DOHH2 (cell line): ENCODE measurements around the gene SLC13A4.

ENCODE experiments used
- H3F3A ChIP-seq: fragments of 200-600 bp; sonication (generic), shearing (Covaris generic); 2 replicates; pipeline ENCODE4 v1.6.0; 2016; ENCODE audit warnings: antibody characterized with exemption, mild to moderate bottlenecking; ENCODE audit not compliant: control insufficient read depth, insufficient read depth
- H3K27ac ChIP-seq: fragments of 200-600 bp; sonication (generic); 2 replicates; pipeline ENCODE4 v1.5.1; 2014; ENCODE audit warnings: low read depth, mild to moderate bottlenecking, low read length, moderate library complexity
- H3K27me3 ChIP-seq: fragments of 200-600 bp; sonication (generic); 2 replicates; pipeline ENCODE4 v1.6.1; 2014; ENCODE audit warnings: mild to moderate bottlenecking, low read length, mixed read lengths; ENCODE audit not compliant: control insufficient read depth
- H3K36me3 ChIP-seq: fragments of 200-600 bp; sonication (generic); 2 replicates; pipeline ENCODE4 v1.6.1; 2014; ENCODE audit warnings: mild to moderate bottlenecking, low read length, moderate library complexity, mixed read lengths; ENCODE audit not compliant: control insufficient read depth
- H3K4me1 ChIP-seq: fragments of 200-600 bp; sonication (generic); 2 replicates; pipeline ENCODE4 v1.6.1; 2014; ENCODE audit warnings: mild to moderate bottlenecking, low read length, mixed read lengths; ENCODE audit not compliant: control insufficient read depth
- H3K4me2 ChIP-seq: fragments of 200-600 bp; sonication (generic); 2 replicates; pipeline ENCODE4 v1.6.0; 2014; ENCODE audit warnings: mild to moderate bottlenecking, low read length, moderate library complexity
- H3K4me3 ChIP-seq: fragments of 200-600 bp; sonication (generic); 2 replicates; pipeline ENCODE4 v1.5.1; 2014; ENCODE audit warnings: mild to moderate bottlenecking, low read length, mixed read lengths
- H3K79me2 ChIP-seq: fragments of 200-600 bp; sonication (generic); 2 replicates; pipeline ENCODE4 v1.6.1; 2014; ENCODE audit warnings: mild to moderate bottlenecking, low read length, mixed read lengths; ENCODE audit not compliant: control insufficient read depth
- H3K9me2 ChIP-seq: fragments of 200-600 bp; sonication (generic); replicated peaks from 2 replicates; pipeline ENCODE4 v1.6.1; 2014; ENCODE audit warnings: mild to moderate bottlenecking, low read length, mixed read lengths; ENCODE audit not compliant: control insufficient read depth
- H3K9me3 ChIP-seq: fragments of 200-600 bp; sonication (generic); 2 replicates; pipeline ENCODE4 v1.6.1; 2014; ENCODE audit warnings: antibody characterized with exemption, low read length, mixed read lengths; ENCODE audit not compliant: control insufficient read depth, insufficient read depth
- H4K20me1 ChIP-seq: fragments of 200-600 bp; sonication (generic); 2 replicates; pipeline ENCODE4 v1.6.0; 2014; ENCODE audit warnings: low read depth, mild to moderate bottlenecking, antibody characterized with exemption, low read length, moderate library complexity; ENCODE audit not compliant: control insufficient read depth, insufficient read depth
- CTCF ChIP-seq: fragments of 200-600 bp; sonication (generic); IDR thresholded peaks from one replicate; pipeline ENCODE4 v1.5.1; 2014; ENCODE audit warnings: antibody characterized with exemption, mild to moderate bottlenecking, low read depth, low read length; ENCODE audit not compliant: poor library complexity, severe bottlenecking
- EZH2phosphoT487 ChIP-seq: fragments of 200-600 bp; sonication (generic); IDR thresholded peaks from 2 replicates; pipeline ENCODE4 v1.6.1; 2017; ENCODE audit warnings: borderline replicate concordance, mild to moderate bottlenecking, antibody characterized with exemption, low read length, moderate library complexity, mixed read lengths

SLC13A4 gene

GRCh38 chr7:135753616-135754413 lies 25.8 kb upstream of the SLC13A4 start:
- TF ChIP-seq CTCF (no peak), EZH2phosphoT487 (no peak)
- Histone ChIP-seq H3K27me3 (peaks cover 8% of the 10 kb centered on the region; the same call in 1 of the 2 replicates), H3K36me3 (no peaks in the 10 kb centered on the region), H3K27ac (no peak overlapping the region), H3K79me2 (no peaks in the 10 kb centered on the region), H4K20me1 (no peaks in the 10 kb centered on the region), H3K9me2 (no peaks in the 10 kb centered on the region), H3K4me2 (no peak overlapping the region), H3F3A (no peaks in the 10 kb centered on the region), H3K4me3 (no peak overlapping the region), H3K9me3 (peaks cover 6% of the 10 kb centered on the region; the same call in 1 of the 2 replicates), H3K4me1 (no peaks in the 10 kb centered on the region)

GRCh38 chr7:135748770-135749169 lies 20.8 kb upstream of the SLC13A4 start, which contains the start of gene FAM180A:
FAM180A (minus strand) TSS chr7:135748813; CDS start chr7:135748580, 233 bp downstream.
- Histone ChIP-seq H3K9me2 (no peaks in the 10 kb centered on the region), H4K20me1 (no peaks in the 10 kb centered on the region), H3K9me3 (no peaks in the 10 kb centered on the region), H3K27ac (no peak within 1 kb of the TSS), H3K4me2 (no peak within 1 kb of the TSS), H3K27me3 (no peaks in the 10 kb centered on the region), H3K4me3 (no peak within 1 kb of the TSS), H3K36me3 (no peaks in the 10 kb centered on the region), H3K4me1 (no peaks in the 10 kb centered on the region), H3F3A (no peaks in the 10 kb centered on the region), H3K79me2 (no peaks in the 10 kb centered on the region)
- no peak for TF ChIP-seq EZH2phosphoT487
- no peak for TF ChIP-seq CTCF

GRCh38 chr7:135747366-135747765 lies 19.4 kb upstream of the SLC13A4 start:
- Histone ChIP-seq H3K79me2 (no peaks in the 10 kb centered on the region), H3K27ac (no peak overlapping the region), H3K4me2 (no peak overlapping the region), H3K4me3 (no peak overlapping the region), H3K27me3 (0 out of 2 replicates have a peak, but pooled peaks cover 2% of the 10 kb centered on the region), H3F3A (no peaks in the 10 kb centered on the region), H3K9me2 (no peaks in the 10 kb centered on the region), H3K36me3 (no peaks in the 10 kb centered on the region), H3K4me1 (no peaks in the 10 kb centered on the region), H3K9me3 (no peaks in the 10 kb centered on the region), H4K20me1 (no peaks in the 10 kb centered on the region)
- no peak for TF ChIP-seq EZH2phosphoT487

- no peak overlapping the region for H3K4me2 ChIP-seq
- H4K20me1 ChIP-seq: no peaks in the 10 kb centered on the region
- H3F3A ChIP-seq: no peaks in the 10 kb centered on the region
- H3K36me3 ChIP-seq: no peaks in the 10 kb centered on the region
- H3K9me2 ChIP-seq: no peaks in the 10 kb centered on the region
- H3K9me3 ChIP-seq: no peaks in the 10 kb centered on the region
- H3K4me1 ChIP-seq: no peaks in the 10 kb centered on the region
- TF ChIP-seq EZH2phosphoT487 (no peak), CTCF (no peak)
- no peaks in the 10 kb centered on the region for H3K79me2 ChIP-seq
- 0 out of 2 replicates have a peak, but pooled peaks cover 2% of the 10 kb centered on the region for H3K27me3 ChIP-seq
- H3K4me3 ChIP-seq: no peak overlapping the region
- H3K27ac ChIP-seq: no peak overlapping the region
Observed at GRCh38 chr7:135745703-135746312, 17.8 kb upstream of the SLC13A4 start.
